Ishikawa (cell line): ENCODE measurements around the gene PTPRN2.

Experiments
- CEBPB ChIP-seq: IDR thresholded peaks from 2 replicates; pipeline ENCODE4 v1.6.1; 2012
- CREB1 ChIP-seq: IDR thresholded peaks from 2 replicates; pipeline ENCODE4 v1.6.1; 2012; ENCODE audit warnings: low read depth
- EGR1 ChIP-seq: IDR thresholded peaks from 2 replicates; pipeline ENCODE4 v1.6.1; 2012
- EP300 ChIP-seq: IDR thresholded peaks from 2 replicates; pipeline ENCODE4 v1.6.1; 2012; ENCODE audit warnings: borderline replicate concordance
- FOXM1 ChIP-seq: IDR thresholded peaks from 2 replicates; pipeline ENCODE4 v1.6.1; 2012; ENCODE audit warnings: low read depth, borderline replicate concordance
- MAX ChIP-seq: IDR thresholded peaks from 2 replicates; pipeline ENCODE4 v1.6.1; 2012
- NFIC ChIP-seq: IDR thresholded peaks from 2 replicates; pipeline ENCODE4 v1.6.1; 2012
- RAD21 ChIP-seq: IDR thresholded peaks from 2 replicates; pipeline ENCODE4 v1.6.1; 2012; ENCODE audit warnings: low read depth
- REST ChIP-seq: IDR thresholded peaks from 2 replicates; pipeline ENCODE4 v1.6.1; 2012; ENCODE audit warnings: low read depth, mild to moderate bottlenecking
- TAF1 ChIP-seq: IDR thresholded peaks from 2 replicates; pipeline ENCODE4 v1.6.1; 2012; ENCODE audit warnings: low read depth, mild to moderate bottlenecking
- TCF12 ChIP-seq: IDR thresholded peaks from 2 replicates; pipeline ENCODE4 v1.6.1; 2012; ENCODE audit warnings: low read depth
- TEAD4 ChIP-seq: IDR thresholded peaks from 2 replicates; pipeline ENCODE4 v1.6.1; 2012
- USF1 ChIP-seq: IDR thresholded peaks from 2 replicates; pipeline ENCODE4 v1.6.1; 2012
- YY1 ChIP-seq: IDR thresholded peaks from 2 replicates; pipeline ENCODE4 v1.6.1; 2012; ENCODE audit warnings: low read depth
- ZBTB7A ChIP-seq: IDR thresholded peaks from 2 replicates; pipeline ENCODE4 v1.6.1; 2012; ENCODE audit warnings: low read depth

The PTPRN2 gene

GRCh38 chr7:157686285-157686894 is 901.2 kb downstream of the PTPRN2 start:
- TF ChIP-seq FOXM1 = no peak
- TF ChIP-seq USF1 = no peak
- no peak for TF ChIP-seq NFIC
- no peak for TF ChIP-seq TEAD4
- no peak for TF ChIP-seq TAF1
- no peak for TF ChIP-seq CEBPB
- TF ChIP-seq ZBTB7A = no peak
- no peak for TF ChIP-seq YY1
- no peak for TF ChIP-seq RAD21
- TF ChIP-seq EGR1 = no peak
- no peak for TF ChIP-seq MAX
- TF ChIP-seq EP300 = no peak
- no peak for TF ChIP-seq REST

- no peak for TF ChIP-seq CEBPB
- no peak for TF ChIP-seq TCF12
- TF ChIP-seq CREB1 = no peak
- TF ChIP-seq ZBTB7A = no peak
- no peak for TF ChIP-seq MAX
- TF ChIP-seq EP300 = no peak
- TF ChIP-seq TEAD4 = no peak
- TF ChIP-seq FOXM1 = no peak
- no peak for TF ChIP-seq EGR1
- no peak for TF ChIP-seq REST
- TF ChIP-seq RAD21 = no peak
- no peak for TF ChIP-seq USF1
- no peak for TF ChIP-seq NFIC
- no peak for TF ChIP-seq TAF1
- no peak for TF ChIP-seq YY1
Measured at GRCh38 chr7:157685430-157686284, 902.0 kb downstream of the PTPRN2 start.

- TF ChIP-seq YY1 (no peak), CEBPB (no peak), TAF1 (no peak), ZBTB7A (no peak), REST (no peak), EP300 (no peak), TEAD4 (no peak), RAD21 (no peak), MAX (no peak), CREB1 (no peak), USF1 (no peak), TCF12 (no peak), NFIC (no peak), FOXM1 (no peak), EGR1 (no peak)
Measured at GRCh38 chr7:157684909-157685429, 902.7 kb downstream of the PTPRN2 start.
